A172 (cell line): ENCODE data around the gene CCDC34. TPM values are rescaled to one million over a fixed set of nuclear protein-coding genes. Genes with fewer than 3 reads are reported as not detected.

ENCODE experiments used
- DNase-seq: peaks from one replicate; pipeline ENCODE4 v3.0.0-alpha.2; 2015; ENCODE audit warnings: low spot score
- total RNA-seq: library from RNA; depleted of rRNA; stranded (reverse); fragments of >200 nt; shearing (Covaris generic); gene quantifications from 2 replicates; pipeline ENCODE4 v1.2.3, GENCODE V29; 2014; rRNA removed

CCDC34 gene, protein sequence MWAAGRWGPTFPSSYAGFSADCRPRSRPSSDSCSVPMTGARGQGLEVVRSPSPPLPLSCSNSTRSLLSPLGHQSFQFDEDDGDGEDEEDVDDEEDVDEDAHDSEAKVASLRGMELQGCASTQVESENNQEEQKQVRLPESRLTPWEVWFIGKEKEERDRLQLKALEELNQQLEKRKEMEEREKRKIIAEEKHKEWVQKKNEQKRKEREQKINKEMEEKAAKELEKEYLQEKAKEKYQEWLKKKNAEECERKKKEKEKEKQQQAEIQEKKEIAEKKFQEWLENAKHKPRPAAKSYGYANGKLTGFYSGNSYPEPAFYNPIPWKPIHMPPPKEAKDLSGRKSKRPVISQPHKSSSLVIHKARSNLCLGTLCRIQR
- total RNA-seq: 35.8 and 44.8 TPM in 2 replicates

DNA sequence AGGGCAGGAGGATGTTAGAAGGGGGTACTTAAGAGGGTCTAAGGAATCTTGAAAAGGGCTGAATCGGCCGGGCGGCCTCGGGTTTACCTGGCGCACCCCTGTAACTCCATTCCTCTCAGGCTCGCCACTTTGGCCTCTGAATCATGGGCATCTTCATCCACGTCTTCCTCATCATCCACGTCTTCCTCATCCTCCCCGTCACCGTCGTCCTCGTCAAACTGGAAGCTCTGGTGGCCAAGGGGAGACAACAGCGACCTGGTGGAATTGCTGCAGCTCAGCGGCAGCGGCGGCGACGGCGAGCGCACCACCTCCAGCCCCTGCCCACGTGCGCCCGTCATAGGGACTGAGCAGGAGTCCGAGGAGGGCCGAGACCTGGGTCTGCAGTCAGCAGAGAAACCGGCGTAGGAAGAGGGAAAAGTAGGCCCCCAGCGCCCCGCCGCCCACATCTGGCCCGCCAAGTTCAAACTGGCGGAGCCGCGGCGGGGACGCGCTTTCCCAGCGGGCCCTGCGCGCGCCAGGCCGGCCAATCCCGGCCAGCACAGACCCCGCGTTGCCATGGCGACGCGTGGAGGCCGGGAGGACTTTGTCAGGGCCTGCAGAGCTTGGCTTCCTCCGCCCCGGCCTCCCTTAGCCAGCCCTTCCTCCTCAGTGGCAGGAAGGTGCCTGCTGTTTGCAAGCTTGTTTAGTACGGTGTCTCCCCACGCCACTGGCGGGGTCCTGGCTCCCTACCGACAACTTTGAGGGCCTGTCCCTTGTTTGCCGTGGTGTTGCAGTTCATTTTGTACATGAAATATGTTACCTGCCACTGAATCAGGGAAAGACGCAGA, at the start of gene CCDC34:
Gene CCDC34, minus strand, starts transcription at position 467 of the 827 bp plus-strand sequence. Its CDS starts 21 bp downstream, at position 446.
- peak; percentile 88 for DNase-seq

DNA sequence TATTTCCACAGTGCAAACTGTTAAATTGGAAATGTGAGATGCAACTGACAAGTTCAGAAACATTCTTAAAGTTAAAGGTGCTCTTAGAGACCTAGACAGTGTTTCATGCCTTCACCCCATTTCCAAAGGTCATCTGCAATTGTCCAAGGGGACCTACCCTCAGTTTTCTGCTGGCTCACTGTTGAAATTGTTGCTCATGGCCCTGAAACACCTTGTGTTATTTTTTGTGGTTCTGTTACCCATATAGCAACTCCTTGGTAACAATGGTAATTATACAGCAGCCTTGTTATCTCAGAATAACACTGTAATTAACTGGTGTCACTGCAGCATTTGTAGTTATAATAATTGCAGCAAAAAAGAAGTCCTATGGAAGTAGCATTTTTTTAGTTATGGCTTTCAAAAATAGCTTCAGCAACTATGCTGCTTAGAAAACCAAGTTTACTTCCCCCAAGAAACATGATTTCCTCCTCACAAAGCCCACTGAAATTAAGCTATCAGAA, 49.2 kb upstream of the CCDC34 start:
- DNase-seq: no peak

GRCh38 chr11:27411328-27411727, 48.3 kb upstream of the CCDC34 start:
- DNase-seq: no peak

DNA sequence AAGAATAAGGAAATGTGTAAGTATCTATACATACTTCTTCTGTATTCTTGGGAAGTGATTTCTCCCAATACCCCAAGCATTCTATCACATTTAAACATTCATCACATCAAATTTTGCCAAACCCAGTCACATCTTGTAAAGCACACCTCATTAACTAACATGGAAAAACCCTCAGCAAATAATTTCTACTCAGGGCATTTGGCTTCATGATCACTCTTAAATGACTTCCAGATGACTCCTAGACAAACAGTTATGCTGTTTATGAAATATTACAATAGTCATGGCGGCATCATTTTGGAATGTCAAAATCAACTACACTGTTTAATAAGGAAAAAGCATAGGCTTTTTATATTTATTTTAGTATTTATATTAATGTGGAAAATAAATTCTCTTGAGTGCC, 47.3 kb upstream of the CCDC34 start:
- DNase-seq: no peak

DNA sequence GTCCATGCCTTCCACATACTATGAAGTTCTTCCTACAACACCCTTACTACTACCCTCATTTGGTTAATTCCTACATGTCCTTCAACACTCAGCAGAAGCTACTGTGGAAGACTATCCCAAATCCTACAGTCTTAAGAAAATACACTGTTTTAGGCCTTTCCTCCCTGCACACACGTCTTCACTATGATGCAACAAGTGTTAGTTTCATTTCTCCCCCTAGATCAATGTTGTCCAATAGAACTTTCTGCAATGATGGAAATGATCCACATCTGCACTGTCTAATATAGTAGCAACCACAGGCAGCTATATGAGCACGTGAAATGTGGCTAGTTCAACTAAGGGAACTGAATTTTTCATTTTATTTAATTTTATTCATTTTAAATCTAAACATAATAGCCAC, 46.7 kb upstream of the CCDC34 start:
- no peak for DNase-seq

DNA sequence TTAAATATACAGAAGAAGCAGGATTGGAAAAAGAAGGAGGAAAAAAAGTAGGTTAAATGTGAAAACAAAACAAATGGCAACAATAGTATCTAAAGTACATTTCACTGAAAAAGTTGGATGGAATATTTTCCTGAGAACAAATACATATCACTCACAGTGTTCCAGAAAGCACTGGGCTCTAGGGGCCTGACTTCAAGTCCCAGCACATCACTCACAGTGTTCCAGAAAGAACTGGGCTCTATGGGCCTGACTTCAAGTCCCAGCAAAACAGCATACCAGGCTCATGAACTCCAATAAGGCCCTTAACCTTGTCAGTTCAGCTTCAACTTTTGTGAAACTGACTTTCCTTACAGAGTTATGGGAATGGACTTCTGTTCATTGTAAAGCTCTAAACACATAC, 46.0 kb upstream of the CCDC34 start:
- DNase-seq: no peak

DNA sequence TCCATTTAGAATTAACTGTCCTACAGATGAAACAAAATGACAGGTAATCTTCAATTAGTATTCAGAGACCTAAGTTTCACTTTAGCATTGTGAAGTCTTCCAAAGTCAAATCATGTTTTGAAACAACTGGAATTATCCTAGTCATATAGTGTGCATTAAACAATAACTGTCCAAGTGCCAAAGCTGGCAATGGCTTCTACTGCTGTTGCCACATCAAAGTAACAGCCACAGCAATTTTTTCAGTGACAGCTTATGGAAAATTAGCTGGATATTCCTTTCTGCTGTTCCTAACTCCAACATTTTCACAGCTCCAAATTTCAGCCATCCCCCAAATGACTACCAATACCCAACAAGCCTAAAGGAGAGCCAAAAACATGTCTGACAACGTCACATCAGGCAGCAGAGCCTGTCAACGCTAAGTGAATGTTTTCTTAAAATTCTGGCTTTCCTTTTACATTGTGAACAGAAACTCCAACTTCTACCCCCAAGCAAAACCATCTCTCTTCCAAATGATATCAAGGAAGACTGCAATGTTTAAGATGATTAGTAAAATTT, 45.3 kb upstream of the CCDC34 start:
- DNase-seq: no peak

DNA sequence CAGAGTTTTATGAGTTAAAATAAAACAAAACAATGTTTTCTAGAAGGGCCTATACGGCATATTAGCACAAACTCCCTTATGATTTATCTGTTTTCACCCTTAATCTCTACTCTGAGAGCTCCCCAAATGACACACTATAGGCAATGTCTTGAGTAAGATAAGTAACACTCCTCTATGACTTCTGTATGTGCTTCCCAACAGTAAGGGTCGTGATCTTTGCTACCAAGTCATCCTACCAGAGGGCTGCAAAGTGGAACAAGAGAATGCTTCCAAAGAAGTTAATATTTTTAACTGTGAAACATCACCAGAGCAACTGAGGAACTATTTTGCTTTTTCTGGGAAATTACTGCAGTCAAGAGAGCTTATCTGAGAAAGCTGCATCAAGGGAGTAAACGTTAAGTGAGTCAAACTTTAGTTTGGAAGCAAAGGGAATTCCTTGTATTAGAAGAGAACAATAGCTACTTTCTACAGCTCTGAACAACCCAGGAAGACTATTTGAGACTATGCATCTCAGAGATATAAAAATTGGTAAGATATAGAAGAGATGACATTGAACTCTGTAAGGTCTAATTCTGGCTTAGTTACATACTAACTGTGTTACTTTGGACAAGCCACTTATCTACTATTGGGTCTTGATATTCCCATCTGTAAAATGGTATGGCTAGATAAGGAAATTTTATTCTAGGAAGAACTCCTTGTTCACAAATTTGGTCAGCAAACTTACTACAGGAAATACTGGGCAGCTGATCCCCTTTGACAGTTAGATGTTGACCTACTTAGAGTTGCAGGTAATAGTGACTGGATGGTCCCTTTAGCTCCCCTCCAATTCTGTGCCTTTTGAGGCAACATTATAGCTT, 43.7 kb upstream of the CCDC34 start:
- DNase-seq: no peak

- no peak for DNase-seq
These were observed 42.1 kb upstream of the CCDC34 start for GRCh38 chr11:27405134-27405533.

- no peak for DNase-seq
These were observed 41.4 kb upstream of the CCDC34 start for GRCh38 chr11:27404427-27404826.

GRCh38 chr11:27403195-27403594, 40.2 kb upstream of the CCDC34 start:
- DNase-seq: no peak

DNA sequence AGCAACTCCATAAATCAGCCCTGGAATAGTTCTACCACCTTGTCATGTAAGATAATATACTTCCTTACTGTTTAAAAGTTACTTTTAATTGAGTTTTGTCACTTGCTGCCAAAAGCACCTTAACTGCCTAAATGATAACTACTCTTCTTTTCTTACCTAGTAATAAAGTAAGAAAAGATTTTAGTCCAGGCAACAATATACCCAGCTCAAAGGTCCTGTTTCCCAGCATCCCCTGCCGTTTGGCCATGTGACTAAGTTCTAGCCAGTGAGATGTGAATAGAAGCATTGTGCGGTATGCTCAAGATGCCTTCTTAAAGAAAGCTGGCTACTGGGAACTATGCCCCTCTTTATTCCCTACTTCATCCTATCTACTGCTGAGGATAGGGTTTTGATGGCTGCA, 39.4 kb upstream of the CCDC34 start:
- no peak for DNase-seq

GRCh38 chr11:27401833-27402316, 38.9 kb upstream of the CCDC34 start:
- no peak for DNase-seq

- no peak for DNase-seq
These were observed 38.3 kb upstream of the CCDC34 start for GRCh38 chr11:27401280-27401832.

GRCh38 chr11:27398400-27398770, 35.4 kb upstream of the CCDC34 start:
- DNase-seq: no peak

DNA sequence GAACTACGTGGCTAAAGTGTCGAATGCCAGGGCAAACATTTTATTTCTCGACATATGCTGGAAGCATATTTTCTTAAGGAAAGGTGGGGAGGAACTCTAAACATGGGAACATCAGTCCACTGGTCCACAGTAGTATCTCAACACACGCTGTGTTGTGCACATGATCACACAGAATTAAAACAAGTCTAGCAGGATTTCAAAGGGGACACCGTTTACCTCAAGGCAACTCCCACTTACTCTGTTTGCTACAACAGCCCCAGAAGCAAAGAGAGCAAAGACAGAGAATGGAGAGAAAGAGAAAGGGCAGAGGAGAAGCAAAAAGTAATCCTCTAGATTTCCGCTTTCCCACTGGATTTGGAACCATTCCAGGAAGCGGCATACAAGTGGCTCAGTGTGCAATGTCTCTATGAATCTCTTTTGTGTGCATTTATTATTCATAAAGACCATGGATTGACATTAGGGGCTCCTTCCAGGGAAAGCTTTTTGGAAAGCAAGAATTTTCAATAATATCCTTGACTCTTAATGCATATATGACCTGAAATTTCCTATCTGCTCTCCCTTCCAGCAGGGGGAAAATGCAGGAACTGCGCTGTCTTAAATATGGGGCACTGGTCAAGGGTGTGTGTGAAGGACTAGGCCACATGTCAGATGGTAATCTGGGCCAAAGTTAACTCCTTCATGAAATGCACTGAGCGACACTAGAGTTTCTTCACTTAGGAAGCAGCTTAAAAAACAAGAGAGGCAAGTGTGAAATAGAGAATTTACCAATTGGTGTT, 34.8 kb upstream of the CCDC34 start:
- no peak for DNase-seq

GRCh38 chr11:27396259-27396839, 33.3 kb upstream of the CCDC34 start:
- no peak for DNase-seq

- DNase-seq: peak; percentile 29
These were observed 32.7 kb upstream of the CCDC34 start for GRCh38 chr11:27395556-27396258.

DNA sequence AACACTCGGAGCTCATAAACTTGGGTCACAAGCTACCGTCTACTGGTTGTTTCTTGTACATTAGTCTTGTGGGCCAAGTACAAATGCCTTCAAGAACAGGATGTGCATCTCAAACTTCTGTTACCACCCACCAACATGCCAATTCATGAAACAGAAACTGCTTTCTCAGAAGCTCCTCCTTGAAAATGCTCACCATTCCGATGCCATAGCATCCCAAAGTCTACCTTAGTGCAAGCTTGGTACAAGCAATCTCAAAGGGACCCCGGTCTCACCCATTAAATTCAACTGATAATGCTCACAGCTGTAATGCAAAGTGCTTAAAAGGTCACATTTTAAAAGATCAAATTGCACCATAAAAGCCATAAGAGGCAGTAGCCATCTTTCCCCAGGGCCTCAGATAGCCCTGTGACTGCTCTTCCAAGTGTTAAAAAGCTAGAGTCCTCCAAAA, 31.8 kb upstream of the CCDC34 start:
- DNase-seq: no peak
